Activated CD4-positive, alpha-beta memory T cell treated with anti-CD3 and anti-CD28 coated beads for 36 hours (primary cell): ENCODE measurements around the gene HIF3A. TPM values are rescaled to one million over a fixed set of nuclear protein-coding genes. Genes with fewer than 3 reads are reported as not detected.

Experiments used
- CTCF ChIA-PET: fragments of 350-600 bp; sonication (Branson Sonifier 250); formaldehyde crosslinking; loops from one replicate; lab custom pipeline; 2021; ENCODE audit warnings: antibody characterized with exemption, inconsistent platforms; lab: Charles Lee
- POLR2A ChIA-PET: fragments of 350-600 bp; sonication (Branson Sonifier 250); formaldehyde crosslinking; loops from one replicate; lab custom pipeline; 2021; ENCODE audit warnings: antibody characterized with exemption; lab: Charles Lee
- DNase-seq: peaks from one replicate; pipeline ENCODE4 v3.0.0-alpha.2; 2020
- H3K27ac Mint-ChIP-seq: one replicate; pipeline ENCODE4 v1.8.0; 2021; ENCODE audit warnings: mixed read lengths
- H3K27me3 Mint-ChIP-seq: one replicate; pipeline ENCODE4 v1.8.0; 2021; ENCODE audit warnings: mixed read lengths
- H3K36me3 Mint-ChIP-seq: one replicate; pipeline ENCODE4 v1.8.0; 2021; ENCODE audit warnings: mixed read lengths
- H3K4me1 Mint-ChIP-seq: one replicate; pipeline ENCODE4 v1.8.0; 2021; ENCODE audit warnings: low read depth, mixed read lengths
- H3K4me3 Mint-ChIP-seq: one replicate; pipeline ENCODE4 v1.8.0; 2021; ENCODE audit warnings: mild to moderate bottlenecking, mixed read lengths
- H3K9me3 Mint-ChIP-seq: one replicate; pipeline ENCODE4 v1.8.0; 2021; ENCODE audit warnings: mixed read lengths
- intact Hi-C: fragments of 100-400 bp; cut with micrococcal nuclease; formaldehyde crosslinking; loops from one replicate; pipeline ENCODE4 v1.15.1; 2023
- total RNA-seq, 2 experiments: library from RNA; stranded (reverse); gene quantifications; one replicate each; pipeline ENCODE4 v1.2.3, GENCODE V29; 2021

The HIF3A gene
- total RNA-seq, 2 experiments from 2014 or later: not detected

DNA sequence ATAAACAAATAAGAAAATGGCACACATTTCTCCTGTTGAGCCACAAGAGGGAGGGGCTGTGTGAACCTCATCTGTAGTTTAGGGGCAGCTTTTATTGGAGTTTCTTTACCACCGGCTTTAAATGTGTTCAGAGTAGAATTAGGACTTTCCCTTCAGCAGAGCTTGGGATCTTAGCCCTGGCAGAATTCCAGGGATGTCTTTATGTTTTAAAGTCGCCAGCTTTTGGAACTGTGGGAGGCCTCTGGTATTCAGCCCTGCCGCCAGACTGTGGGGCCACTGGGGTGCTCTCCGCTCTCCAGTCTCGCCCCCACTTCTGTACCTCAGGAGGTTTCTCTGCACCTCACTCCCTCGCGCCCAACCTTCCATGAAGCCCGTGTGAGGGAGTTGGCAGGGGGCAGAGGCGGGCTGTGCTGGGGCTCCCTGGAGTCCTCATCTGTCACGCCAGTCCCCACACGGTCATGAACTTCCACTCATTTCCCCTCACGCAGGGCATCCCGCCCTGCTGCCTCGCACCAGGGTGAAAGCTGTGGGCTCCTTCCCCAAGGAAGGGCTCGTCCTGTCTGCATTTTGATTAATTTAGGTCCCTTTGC lies 85.0 kb downstream of the HIF3A start:
- intact Hi-C loops: no loop called here
- DNase-seq: no peak
- POLR2A ChIA-PET: no interaction called here
- Mint-ChIP-seq H3K27me3 (no peaks in the 10 kb centered on the region), H3K4me1 (no peaks in the 10 kb centered on the region), H3K27ac (no peak overlapping the region), H3K9me3 (no peaks in the 10 kb centered on the region), H3K4me3 (no peak overlapping the region), H3K36me3 (peaks cover 49% of the 10 kb centered on the region)
- CTCF ChIA-PET: interaction anchor here (1.0 kb wide), 1 partner anchor 14 kb away, joined by 3 read pairs; no protein-coding TSS in a partner anchor

DNA sequence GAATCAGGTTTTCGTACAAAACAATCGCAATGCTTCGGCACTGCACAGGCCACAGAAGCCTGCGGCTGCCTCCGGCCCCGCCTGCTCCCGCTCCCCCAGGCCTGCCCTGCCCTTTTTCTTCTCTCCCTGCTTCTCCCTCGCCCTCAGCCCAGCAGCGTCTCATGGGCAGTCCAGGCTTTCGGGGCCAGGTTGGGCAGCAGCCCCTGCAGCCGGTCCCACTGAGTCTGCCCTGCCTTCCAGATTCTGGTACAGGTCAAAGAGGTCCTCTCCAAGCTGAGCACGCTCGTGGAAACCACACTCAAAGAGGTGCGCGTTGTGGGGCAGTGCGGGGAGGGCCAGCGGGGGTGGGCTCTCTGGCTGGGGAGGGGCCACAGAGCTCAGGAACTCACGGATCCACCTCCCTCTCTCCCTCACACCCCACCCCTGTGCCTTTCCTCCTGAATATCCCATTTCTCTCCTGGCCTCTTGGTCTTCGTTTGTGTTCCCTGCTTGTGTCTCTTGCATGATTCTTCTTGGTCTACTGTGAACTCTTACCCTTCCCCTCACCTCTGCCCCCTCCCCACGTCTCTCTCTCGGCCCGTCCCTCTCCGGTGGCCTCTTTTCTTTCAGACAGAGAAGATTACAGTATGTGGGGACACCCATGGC lies 86.5 kb downstream of the HIF3A start:
- no peak for DNase-seq
- Mint-ChIP-seq H3K4me3 (no peak overlapping the region), H3K4me1 (no peaks in the 10 kb centered on the region), H3K36me3 (peaks cover 53% of the 10 kb centered on the region), H3K27me3 (no peaks in the 10 kb centered on the region), H3K9me3 (no peaks in the 10 kb centered on the region), H3K27ac (no peak overlapping the region)
- POLR2A ChIA-PET: no interaction called here
- intact Hi-C loops: no loop called here
- CTCF ChIA-PET: interaction anchor here (1.9 kb wide), 1 partner anchor 13 kb away, joined by 5 read pairs; no protein-coding TSS in a partner anchor

DNA sequence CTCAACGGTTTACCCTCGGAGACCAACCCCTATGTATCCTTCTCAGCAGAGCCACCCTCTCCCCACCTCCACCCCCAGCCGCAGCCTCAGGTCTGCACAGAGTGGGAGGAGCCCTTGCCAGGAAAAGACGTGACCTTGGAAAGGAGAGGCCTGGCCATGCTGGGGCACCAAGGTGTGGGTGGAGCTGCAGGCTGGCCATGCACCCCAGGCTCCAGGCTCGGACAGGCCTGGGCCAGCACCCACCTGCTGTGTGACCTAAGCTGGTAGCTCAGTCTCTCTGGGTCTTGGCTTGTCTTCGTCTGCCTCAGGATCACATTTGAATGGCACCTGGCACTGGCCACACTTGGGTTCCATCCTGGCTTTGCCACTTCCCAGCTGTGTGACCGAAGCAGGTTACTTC lies 87.0 kb downstream of the HIF3A start:
- intact Hi-C loops: no loop called here
- H3K4me3 Mint-ChIP-seq: no peak overlapping the region
- H3K27me3 Mint-ChIP-seq: no peaks in the 10 kb centered on the region
- H3K4me1 Mint-ChIP-seq: no peaks in the 10 kb centered on the region
- H3K36me3 Mint-ChIP-seq: peaks cover 57% of the 10 kb centered on the region
- no peak for DNase-seq
- H3K9me3 Mint-ChIP-seq: no peaks in the 10 kb centered on the region
- no peak overlapping the region for H3K27ac Mint-ChIP-seq
- CTCF ChIA-PET: interaction anchor here (1.9 kb wide), 1 partner anchor 12 kb away, joined by 5 read pairs; no protein-coding TSS in a partner anchor
- POLR2A ChIA-PET: no interaction called here

DNA sequence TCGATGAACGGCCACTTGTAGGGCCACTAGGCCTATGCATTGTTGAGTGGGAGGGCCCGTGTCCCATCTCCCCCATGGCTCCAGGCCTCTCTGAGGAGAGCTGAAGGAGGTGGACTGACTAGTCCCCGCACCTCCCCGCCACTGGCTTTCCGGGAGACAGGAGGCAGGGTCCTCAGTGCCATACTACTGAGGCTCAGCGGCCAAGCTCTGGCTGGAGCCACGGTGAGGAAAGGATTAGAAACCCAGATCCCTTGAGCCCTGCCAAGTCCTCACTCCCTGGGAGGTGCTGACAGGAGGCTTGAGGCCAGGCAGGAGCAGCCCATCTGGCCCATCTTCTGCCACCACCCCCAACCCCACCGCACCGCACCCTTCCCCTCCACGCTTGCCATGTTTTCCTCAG lies 87.6 kb downstream of the HIF3A start:
- Mint-ChIP-seq H3K4me3 (no peak overlapping the region), H3K36me3 (peaks cover 57% of the 10 kb centered on the region), H3K27ac (no peak overlapping the region), H3K4me1 (no peaks in the 10 kb centered on the region), H3K9me3 (peaks cover 2% of the 10 kb centered on the region), H3K27me3 (no peaks in the 10 kb centered on the region)
- CTCF ChIA-PET: interaction anchor here (1.9 kb wide), 1 partner anchor 11 kb away, joined by 5 read pairs; no protein-coding TSS in a partner anchor
- POLR2A ChIA-PET: no interaction called here
- no peak for DNase-seq
- intact Hi-C loops: no loop called here

DNA sequence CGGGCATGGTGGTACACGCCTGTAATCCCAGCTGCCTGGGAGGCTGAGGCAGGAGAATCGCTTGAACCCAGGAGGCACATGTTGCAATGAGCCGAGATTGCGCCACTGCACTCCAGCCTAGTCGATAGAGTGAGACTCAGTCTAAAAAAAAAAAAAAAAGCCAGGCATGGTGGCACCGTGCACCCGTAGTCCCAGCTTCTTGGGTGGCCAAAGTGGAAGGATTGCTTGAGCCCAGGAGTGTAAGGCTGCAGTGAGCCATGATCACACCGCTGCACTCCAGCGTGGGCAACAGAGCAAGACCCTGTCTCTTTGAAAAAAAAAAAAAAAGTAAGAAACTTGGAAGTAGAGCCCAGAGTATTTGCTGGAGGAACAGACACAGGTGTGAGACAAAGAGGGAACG lies 88.8 kb downstream of the HIF3A start:
- intact Hi-C loops: no loop called here
- ChIA-PET CTCF (interaction anchor here (1.6 kb wide), 2 partner anchors 9 to 17 kb away, joined by 4 to 6 read pairs; no protein-coding TSS in a partner anchor), POLR2A (no interaction called here)
- DNase-seq: no peak
- peaks cover 53% of the 10 kb centered on the region for H3K36me3 Mint-ChIP-seq
- H3K27me3 Mint-ChIP-seq: no peaks in the 10 kb centered on the region
- no peaks in the 10 kb centered on the region for H3K4me1 Mint-ChIP-seq
- H3K4me3 Mint-ChIP-seq: no peak overlapping the region
- no peak overlapping the region for H3K27ac Mint-ChIP-seq
- H3K9me3 Mint-ChIP-seq: peaks cover 2% of the 10 kb centered on the region

DNA sequence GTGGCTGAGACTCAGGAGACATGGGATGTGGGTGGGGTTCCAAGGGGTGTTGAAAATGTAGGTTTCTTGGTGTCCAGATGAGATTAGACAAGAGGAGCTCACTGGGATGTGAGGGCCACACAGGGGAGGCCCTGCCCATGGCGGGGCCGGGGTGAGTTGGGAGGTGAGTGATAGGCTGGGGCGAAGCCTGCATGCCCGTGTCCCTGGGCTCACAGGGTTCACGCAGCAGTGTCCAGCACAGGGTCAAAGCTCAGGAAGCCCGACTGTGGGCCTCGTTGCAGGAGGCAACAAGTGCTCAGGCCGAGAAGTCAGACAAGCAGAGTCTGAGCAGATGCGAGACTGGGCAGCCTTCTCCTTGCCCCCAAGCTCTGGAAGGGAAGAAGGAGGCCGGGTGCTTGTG lies 89.3 kb downstream of the HIF3A start:
- DNase-seq: no peak
- Mint-ChIP-seq H3K4me3 (no peak overlapping the region), H3K9me3 (peaks cover 2% of the 10 kb centered on the region), H3K4me1 (no peaks in the 10 kb centered on the region), H3K27ac (no peak overlapping the region), H3K36me3 (peaks cover 48% of the 10 kb centered on the region), H3K27me3 (no peaks in the 10 kb centered on the region)
- ChIA-PET CTCF (interaction anchor here (1.6 kb wide), 2 partner anchors 9 to 16 kb away, joined by 4 to 6 read pairs; no protein-coding TSS in a partner anchor), POLR2A (no interaction called here)
- intact Hi-C loops: no loop called here

DNA sequence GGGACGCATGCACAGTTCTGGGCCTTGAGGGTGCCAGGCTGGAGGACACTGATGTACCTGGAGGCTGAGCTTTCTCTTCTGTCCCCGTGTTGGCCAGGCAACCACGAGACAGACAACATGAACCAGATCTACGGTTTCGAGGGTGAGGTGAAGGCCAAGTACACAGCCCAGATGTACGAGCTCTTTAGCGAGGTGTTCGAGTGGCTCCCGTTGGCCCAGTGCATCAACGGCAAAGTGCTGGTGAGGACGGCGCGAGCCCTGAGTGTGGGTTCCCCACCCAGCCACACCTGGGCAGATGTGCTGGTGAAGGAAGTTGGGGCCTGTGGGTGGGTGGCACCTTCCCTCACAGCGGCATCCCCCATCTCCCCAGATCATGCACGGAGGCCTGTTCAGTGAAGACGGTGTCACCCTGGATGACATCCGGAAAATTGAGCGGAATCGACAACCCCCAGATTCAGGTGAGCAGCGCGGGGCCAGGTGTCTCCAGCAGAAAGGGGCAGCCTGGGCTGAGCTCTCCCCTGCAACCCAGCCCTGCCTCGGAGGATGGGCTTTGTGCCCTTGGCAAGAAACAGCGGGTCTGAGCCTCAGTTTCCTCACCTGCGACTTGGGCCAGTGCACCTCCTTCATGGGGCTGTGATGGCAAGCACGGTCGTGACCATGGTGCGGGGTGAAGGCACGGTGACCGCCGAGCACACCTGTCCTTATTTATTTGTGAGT lies 90.3 kb downstream of the HIF3A start:
- no peak overlapping the region for H3K4me3 Mint-ChIP-seq
- peaks cover 2% of the 10 kb centered on the region for H3K9me3 Mint-ChIP-seq
- peaks cover 46% of the 10 kb centered on the region for H3K36me3 Mint-ChIP-seq
- CTCF ChIA-PET: interaction anchor here (1.6 kb wide), 1 partner anchor 8 kb away, joined by 6 read pairs; no protein-coding TSS in a partner anchor
- no peaks in the 10 kb centered on the region for H3K4me1 Mint-ChIP-seq
- no peak overlapping the region for H3K27ac Mint-ChIP-seq
- H3K27me3 Mint-ChIP-seq: no peaks in the 10 kb centered on the region
- intact Hi-C loops: no loop called here
- no peak for DNase-seq
- POLR2A ChIA-PET: no interaction called here

DNA sequence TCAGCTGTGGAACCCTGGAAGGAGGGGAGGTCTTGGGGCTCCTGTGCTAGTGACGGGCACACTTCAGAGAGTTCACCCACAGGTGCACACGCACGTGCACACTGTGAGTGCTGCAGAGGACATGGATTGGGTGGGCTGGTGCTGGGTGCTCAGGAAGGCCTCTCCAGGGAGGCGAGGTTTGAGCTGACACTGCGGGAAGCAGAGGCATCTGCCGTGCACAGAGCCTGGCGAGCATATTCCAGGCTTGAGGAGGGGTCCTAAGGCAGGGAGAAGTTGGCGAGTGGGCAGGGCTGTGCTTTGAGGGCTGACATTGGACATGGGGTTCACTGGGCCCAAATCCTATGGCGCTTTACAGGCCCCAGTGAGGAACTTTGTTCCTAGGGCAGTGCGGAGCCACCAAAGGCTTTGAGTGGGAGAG lies 90.9 kb downstream of the HIF3A start:
- no peak for DNase-seq
- Mint-ChIP-seq H3K4me1 (no peaks in the 10 kb centered on the region), H3K9me3 (peaks cover 2% of the 10 kb centered on the region), H3K27ac (no peak overlapping the region), H3K36me3 (peaks cover 40% of the 10 kb centered on the region), H3K27me3 (no peaks in the 10 kb centered on the region), H3K4me3 (no peak overlapping the region)
- intact Hi-C loops: no loop called here
- POLR2A ChIA-PET: no interaction called here
- CTCF ChIA-PET: no interaction called here

DNA sequence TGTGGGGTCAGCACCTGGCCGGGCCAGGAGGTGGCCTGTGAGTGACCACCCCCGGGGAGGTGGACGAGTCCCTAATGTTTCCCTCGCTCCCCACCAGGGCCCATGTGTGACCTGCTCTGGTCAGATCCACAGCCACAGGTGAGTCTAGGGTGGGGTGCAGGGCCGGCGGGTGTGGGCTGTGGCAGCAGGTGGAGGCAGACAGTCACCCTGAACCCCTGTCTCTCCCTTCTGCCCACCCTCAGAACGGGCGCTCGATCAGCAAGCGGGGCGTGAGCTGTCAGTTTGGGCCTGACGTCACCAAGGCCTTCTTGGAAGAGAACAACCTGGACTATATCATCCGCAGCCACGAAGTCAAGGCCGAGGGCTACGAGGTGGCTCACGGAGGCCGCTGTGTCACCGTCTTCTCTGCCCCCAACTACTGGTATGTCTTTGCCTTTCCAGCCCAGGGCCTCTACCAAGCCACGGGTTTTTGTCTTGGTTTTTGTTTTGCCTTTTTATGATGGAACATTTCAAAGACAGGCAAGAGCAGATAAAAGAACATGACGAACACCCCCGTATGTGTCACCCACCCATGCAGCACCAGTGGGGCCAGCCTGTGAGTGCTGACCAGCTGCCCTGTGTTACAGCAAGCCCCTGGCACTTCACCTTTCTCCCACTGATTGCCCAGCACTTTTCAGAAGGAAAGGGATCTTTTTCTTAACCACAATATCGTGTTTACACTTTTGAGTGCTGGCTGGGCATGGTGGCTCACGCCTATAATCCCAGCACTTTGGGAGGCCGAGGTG lies 91.7 kb downstream of the HIF3A start:
- intact Hi-C loops: no loop called here
- DNase-seq: no peak
- Mint-ChIP-seq H3K4me1 (no peaks in the 10 kb centered on the region), H3K27me3 (no peaks in the 10 kb centered on the region), H3K36me3 (peaks cover 37% of the 10 kb centered on the region), H3K27ac (no peak overlapping the region), H3K9me3 (peaks cover 2% of the 10 kb centered on the region), H3K4me3 (no peak overlapping the region)
- ChIA-PET CTCF (interaction anchor here (0.6 kb wide), 1 partner anchor 108 kb away, joined by 3 read pairs; no protein-coding TSS in a partner anchor), POLR2A (no interaction called here)

DNA sequence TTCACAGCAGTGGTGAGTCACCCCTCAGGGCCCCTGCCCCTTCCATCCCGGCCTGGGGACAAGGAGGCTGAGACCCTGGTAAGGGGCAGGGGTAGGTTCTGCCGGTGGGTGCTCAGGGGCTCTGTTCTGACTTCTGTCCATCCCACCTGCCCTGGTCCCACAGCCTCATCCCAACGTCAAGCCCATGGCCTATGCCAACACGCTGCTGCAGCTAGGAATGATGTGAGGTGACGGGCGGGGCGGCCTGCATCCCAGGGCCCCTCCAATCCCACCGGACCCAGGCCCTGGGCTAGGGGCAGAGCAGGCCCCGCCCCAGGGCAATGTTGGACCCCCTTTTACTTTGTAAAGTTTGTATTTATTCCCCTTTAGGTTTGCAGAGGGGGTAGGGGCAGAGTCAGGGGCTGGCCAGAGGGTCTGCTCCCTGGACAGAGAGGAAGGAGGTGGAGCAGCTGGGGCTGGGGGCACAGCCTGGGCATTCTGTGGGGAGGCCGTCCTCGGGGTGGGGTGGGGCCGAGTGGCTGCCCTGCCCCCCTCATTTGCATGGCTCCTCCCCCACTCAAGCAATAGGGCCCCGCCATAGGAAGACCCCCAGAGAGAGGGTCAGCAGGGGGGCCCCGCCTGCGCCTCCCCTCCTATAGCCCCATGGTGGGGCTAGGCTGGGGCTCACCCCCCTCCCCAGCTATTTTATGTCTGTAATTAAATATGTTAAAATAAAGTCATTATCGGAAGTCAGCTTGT lies 93.4 kb downstream of the HIF3A start:
- Mint-ChIP-seq H3K27me3 (no peaks in the 10 kb centered on the region), H3K4me1 (peaks cover 2% of the 10 kb centered on the region), H3K36me3 (peaks cover 29% of the 10 kb centered on the region), H3K27ac (no peak overlapping the region), H3K9me3 (peaks cover 2% of the 10 kb centered on the region), H3K4me3 (no peak overlapping the region)
- ChIA-PET POLR2A (no interaction called here), CTCF (no interaction called here)
- intact Hi-C loops: no loop called here
- no peak for DNase-seq

DNA sequence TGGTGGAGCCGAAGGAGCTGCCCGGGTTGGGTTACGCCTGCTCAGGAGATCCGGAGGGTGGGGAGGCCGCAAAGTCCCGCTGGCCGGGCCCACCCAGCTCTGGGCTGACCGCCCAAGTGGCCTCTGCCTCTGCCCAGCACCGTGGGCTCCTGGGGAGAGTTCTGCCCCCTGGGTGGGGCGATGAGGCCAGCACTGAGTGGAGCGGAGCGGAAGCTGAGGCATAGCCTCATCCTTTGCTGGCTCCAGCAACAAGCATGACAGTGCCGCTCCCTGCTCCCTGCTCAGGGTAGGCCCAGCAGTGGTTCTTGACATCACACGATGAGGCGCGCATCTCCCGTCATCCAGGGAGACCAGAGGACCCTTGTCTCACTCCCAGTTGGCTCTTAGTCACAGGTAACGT lies 94.0 kb downstream of the HIF3A start:
- no peak for DNase-seq
- peaks cover 2% of the 10 kb centered on the region for H3K9me3 Mint-ChIP-seq
- H3K4me1 Mint-ChIP-seq: peaks cover 2% of the 10 kb centered on the region
- no peak overlapping the region for H3K4me3 Mint-ChIP-seq
- no peak overlapping the region for H3K27ac Mint-ChIP-seq
- H3K27me3 Mint-ChIP-seq: no peaks in the 10 kb centered on the region
- intact Hi-C loops: no loop called here
- peaks cover 28% of the 10 kb centered on the region for H3K36me3 Mint-ChIP-seq
- ChIA-PET POLR2A (no interaction called here), CTCF (no interaction called here)
